NK-92 treated with Interleukin-12 subunit alpha and Interleukin-12 subunit beta, amount 100 ng/mL, for 24 hours (cell line): ENCODE measurements around the gene SDK1.

Source experiments
- DNase-seq: peaks from one replicate; lab custom pipeline; 2025; lab: John Stamatoyannopoulos, UW

Gene SDK1

GRCh38 chr7:4103352-4104091 is 802.5 kb downstream of the SDK1 start:
- DNase-seq, result no peak

- no peak for DNase-seq
These were observed 806.8 kb downstream of the SDK1 start for GRCh38 chr7:4107839-4108238.

GRCh38 chr7:4108951-4109350 is 807.9 kb downstream of the SDK1 start:
- no peak for DNase-seq

- DNase-seq, result no peak
These were observed 808.5 kb downstream of the SDK1 start for GRCh38 chr7:4109481-4110110.

GRCh38 chr7:4110438-4110837 is 809.4 kb downstream of the SDK1 start:
- no peak for DNase-seq

- no peak for DNase-seq
These were observed 810.1 kb downstream of the SDK1 start for GRCh38 chr7:4111166-4111565.

GRCh38 chr7:4113271-4113670 is 812.2 kb downstream of the SDK1 start:
- no peak for DNase-seq

GRCh38 chr7:4113976-4114375 is 812.9 kb downstream of the SDK1 start:
- DNase-seq, result no peak

GRCh38 chr7:4115442-4115841 is 814.4 kb downstream of the SDK1 start:
- no peak for DNase-seq

GRCh38 chr7:4115941-4116610 is 815.0 kb downstream of the SDK1 start:
- no peak for DNase-seq

- no peak for DNase-seq
These were observed 818.8 kb downstream of the SDK1 start for GRCh38 chr7:4119848-4120247.

GRCh38 chr7:4123346-4123745 is 822.3 kb downstream of the SDK1 start:
- no peak for DNase-seq

- no peak for DNase-seq
These were observed 822.8 kb downstream of the SDK1 start for GRCh38 chr7:4123823-4124222.

GRCh38 chr7:4124556-4125477 is 823.8 kb downstream of the SDK1 start:
- DNase-seq, result no peak

GRCh38 chr7:4127909-4128560 is 827.0 kb downstream of the SDK1 start:
- no peak for DNase-seq

GRCh38 chr7:4129481-4130122 is 828.5 kb downstream of the SDK1 start:
- DNase-seq, result no peak

GRCh38 chr7:4131063-4131462 is 830.0 kb downstream of the SDK1 start:
- DNase-seq, result no peak

- DNase-seq, result no peak
These were observed 831.2 kb downstream of the SDK1 start for GRCh38 chr7:4132221-4132620.

GRCh38 chr7:4133491-4134044 is 832.5 kb downstream of the SDK1 start:
- DNase-seq, result no peak

GRCh38 chr7:4134204-4134603 is 833.2 kb downstream of the SDK1 start:
- no peak for DNase-seq

GRCh38 chr7:4134631-4135030 is 833.6 kb downstream of the SDK1 start:
- DNase-seq, result no peak
